Frontal cortex (tissue), 1 donor: Measurements from ENCODE around the gene HDAC10. TPM values are rescaled to one million over a fixed set of nuclear protein-coding genes. Genes with fewer than 3 reads are reported as not detected.

Experiments used
- total RNA-seq: library from RNA; depleted of rRNA; stranded (reverse); fragments of >200 nt; gene quantifications from one replicate; pipeline ENCODE4 v1.2.3, GENCODE V29; 2014

HDAC10 gene
- total RNA-seq, 1 donor from 2014 or later = 16.7 TPM

Other genes with a start within 250 kb of the HDAC10 start
- under 0.01 TPM for gene IL17REL, start 238.5 kb downstream of the HDAC10 start, total RNA-seq
- not detected for gene TTLL8, start 193.0 kb downstream of the HDAC10 start, total RNA-seq
- gene MLC1, start 165.8 kb downstream of the HDAC10 start, total RNA-seq = 17.9 TPM
- 3.3 TPM for gene MOV10L1, start 161.3 kb downstream of the HDAC10 start, total RNA-seq
- gene PANX2, start 80.5 kb downstream of the HDAC10 start, total RNA-seq = 2.0 TPM
- gene TRABD, start 65.4 kb downstream of the HDAC10 start, total RNA-seq = 4.9 TPM
- gene SELENOO, start 50.3 kb downstream of the HDAC10 start, total RNA-seq = 6.1 TPM
- 29.3 TPM for gene TUBGCP6, start 6.2 kb downstream of the HDAC10 start, total RNA-seq
- gene MAPK12, start 10.4 kb upstream of the HDAC10 start, total RNA-seq = 11.4 TPM
- gene MAPK11, start 19.1 kb upstream of the HDAC10 start, total RNA-seq = 16.3 TPM
- gene PLXNB2, start 56.4 kb upstream of the HDAC10 start, total RNA-seq = 44.4 TPM
- 19.6 TPM for gene DENND6B, start 75.7 kb upstream of the HDAC10 start, total RNA-seq
- 62.4 TPM for gene PPP6R2, start 92.1 kb upstream of the HDAC10 start, total RNA-seq
- 89.3 TPM for gene SBF1, start 223.8 kb upstream of the HDAC10 start, total RNA-seq
- not detected for gene ADM2, start 230.3 kb upstream of the HDAC10 start, total RNA-seq
- not detected for gene MIOX, start 235.6 kb upstream of the HDAC10 start, total RNA-seq